Keratinocyte (primary cell): ENCODE results near the gene TRPM1.

Source experiments
- CTCF ChIP-seq, 3 experiments: IDR thresholded peaks in 1 of 3; conservative IDR thresholded peaks in 1 of 3; optimal IDR thresholded peaks in 1 of 3; 2 replicates in 2 of 3; 3 replicates in 1 of 3; pipeline versions ENCODE3 to v1.5.1; 2011; ENCODE audit warnings: low read length in 3 of 3, mild to moderate bottlenecking in 3 of 3, moderate library complexity in 2 of 3, control low read depth in 1 of 3, inconsistent platforms in 1 of 3; ENCODE audit not compliant: insufficient read depth in 2 of 3; ENCODE audit errors: extremely low read depth in 1 of 3
- EZH2 ChIP-seq: IDR thresholded peaks from one replicate; pipeline ENCODE4 v1.6.1; 2012; ENCODE audit warnings: inconsistent platforms, mild to moderate bottlenecking, low read length, moderate library complexity

- peak; percentile 6 to 36 (median 10) for TF ChIP-seq CTCF (optimal IDR thresholded peaks at IDR 0.05 in 1 of 3, IDR thresholded peaks at IDR 0.05 in 1 of 3, conservative IDR thresholded peaks at IDR 0.05 in 1 of 3; ENCODE audit: extremely low read depth in 1 of 3, insufficient read depth in 2 of 3, low read length in 3 of 3)
- TF ChIP-seq EZH2 = no peak
Measured at GRCh38 chr15:30997270-30997669, 104.3 kb downstream of the TRPM1 start.
